ENCODE data around the gene THYN1.
"Not testable (repeated sequence)": the region's sequence is repeated elsewhere in the genome, so short reads cannot be mapped to it uniquely, and the experiment has no call there.

THYN1 gene

DNA sequence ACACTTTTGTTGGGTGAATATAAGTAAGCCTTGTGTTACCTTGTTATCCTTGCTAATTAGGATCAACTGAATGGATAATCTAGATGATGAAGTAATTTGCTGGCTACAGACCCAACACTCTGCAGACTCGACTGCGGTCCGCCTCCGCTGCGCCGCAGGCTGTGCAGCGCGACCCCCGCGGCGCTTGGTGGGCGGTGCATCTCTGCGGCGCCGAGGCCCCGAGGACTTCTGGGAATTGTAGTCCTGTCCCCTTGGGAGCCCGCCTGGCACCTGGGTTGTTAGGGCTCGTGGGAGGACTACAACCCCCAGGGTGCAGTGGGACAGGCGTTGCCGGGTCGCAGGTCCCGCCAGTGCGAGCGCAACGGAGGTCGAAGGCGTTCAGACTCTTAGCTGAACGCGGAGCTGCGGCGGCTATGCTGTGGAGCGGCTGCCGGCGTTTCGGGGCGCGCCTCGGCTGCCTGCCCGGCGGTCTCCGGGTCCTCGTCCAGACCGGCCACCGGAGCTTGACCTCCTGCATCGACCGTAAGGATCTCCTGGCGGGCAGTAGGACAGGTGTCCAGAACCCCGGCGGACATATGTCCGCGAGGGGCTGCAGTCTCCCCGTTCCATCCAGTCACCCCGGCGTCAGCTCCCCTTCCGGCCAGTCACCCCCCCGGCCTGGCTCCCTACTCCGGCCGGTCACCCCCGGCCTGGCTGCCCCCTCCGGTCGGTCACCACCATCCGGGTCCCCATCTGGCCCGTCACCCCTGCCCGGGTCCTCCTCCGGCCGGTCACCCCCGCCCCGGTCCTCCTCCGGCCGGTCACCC is at the start of gene THYN1, which contains the start of gene ACAD8:
TSS of gene THYN1 (minus strand) at position 165 of the 806 bp plus-strand sequence. CDS start 470 bp downstream, outside the sequence.
TSS of gene ACAD8 (plus strand) at position 381 of the 806 bp plus-strand sequence. CDS start at position 414, 33 bp downstream.
- peak; percentile 96 for DNase-seq (ENCODE audit: low spot score)

DNA sequence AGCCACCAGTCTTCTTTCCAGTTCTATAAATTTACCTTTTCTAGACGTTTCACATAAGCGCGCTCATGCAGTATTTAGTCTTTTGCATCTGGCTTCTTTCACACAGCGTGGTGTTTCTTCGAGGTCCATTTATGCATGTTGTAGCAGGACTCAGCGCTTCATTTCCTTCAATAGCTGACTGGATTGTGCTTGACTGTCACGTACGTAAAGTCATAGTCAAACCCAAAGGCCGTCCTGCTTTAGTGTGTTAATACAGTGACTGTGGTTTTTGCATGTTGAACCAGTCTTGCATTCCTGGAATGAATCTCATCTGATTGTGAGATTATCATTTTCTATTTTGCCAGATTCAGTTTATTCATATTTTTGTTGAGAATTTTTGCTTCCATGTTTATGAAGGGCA is 41.5 kb upstream of the THYN1 start:
- DNase-seq (ENCODE audit: low spot score) = no peak

GRCh38 chr11:134293119-134294113 is 40.3 kb upstream of the THYN1 start:
- no peak for DNase-seq (ENCODE audit: low spot score)

GRCh38 chr11:134292661-134293060 is 39.5 kb upstream of the THYN1 start:
- no peak for DNase-seq (ENCODE audit: low spot score)

DNA sequence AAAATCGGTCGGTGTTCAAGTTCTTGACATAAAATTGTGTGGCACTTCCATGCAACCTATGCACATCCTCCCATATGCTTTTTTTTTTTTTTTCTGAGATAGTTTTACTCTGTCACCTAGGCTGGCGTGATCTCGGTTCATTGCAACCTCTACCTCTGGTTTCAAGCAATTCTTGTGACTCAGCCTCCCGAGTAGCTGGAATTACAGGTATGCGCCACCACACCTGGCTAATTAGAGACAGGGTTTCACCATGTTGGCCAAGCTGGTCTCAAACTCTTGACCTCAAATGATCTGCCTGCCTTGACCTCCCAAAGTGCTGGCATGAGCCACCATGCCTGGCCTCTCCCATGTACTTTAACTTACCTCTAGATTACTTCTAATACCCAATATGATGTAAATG is 38.0 kb upstream of the THYN1 start:
- no peak for DNase-seq (ENCODE audit: low spot score)

DNA sequence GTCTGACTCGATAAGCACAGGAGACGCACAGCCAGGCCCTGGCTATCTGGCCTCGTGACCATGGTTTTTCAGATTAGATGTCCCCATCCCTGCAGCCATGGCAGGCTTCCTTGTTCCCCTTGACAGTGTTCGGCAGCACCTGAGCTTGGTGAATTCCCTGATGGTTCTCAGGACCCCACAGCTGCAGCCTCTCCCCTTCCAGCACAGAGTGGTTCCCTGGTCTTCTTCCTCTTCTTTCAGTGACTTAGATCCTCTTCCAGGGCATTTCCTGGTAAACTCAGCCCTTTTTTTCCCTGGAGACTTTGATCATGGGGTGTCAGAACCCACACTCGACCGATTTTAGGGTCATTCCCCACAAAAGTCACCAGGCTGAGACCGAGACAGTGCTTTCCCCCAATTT is 37.5 kb upstream of the THYN1 start:
- DNase-seq (ENCODE audit: low spot score) = no peak

DNA sequence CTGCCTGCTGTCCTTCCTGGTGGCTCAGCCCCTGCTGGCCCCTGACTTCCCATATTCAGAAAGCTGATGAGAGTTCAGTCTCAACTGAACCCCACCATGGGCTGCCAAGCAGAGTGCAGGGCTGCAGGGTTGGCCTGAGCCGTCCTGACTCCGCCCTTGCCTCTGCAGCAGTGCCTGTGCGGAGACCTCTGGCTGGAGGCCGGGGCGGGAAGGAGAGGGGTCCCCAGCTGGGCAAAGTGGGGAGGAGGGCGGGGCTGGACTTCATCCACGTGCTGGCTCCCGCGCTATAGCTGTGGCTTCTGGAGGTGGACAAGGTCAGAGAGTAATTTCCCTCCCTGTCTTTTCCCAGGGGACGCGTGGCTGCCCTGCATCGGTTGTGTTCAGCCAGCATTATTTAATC is 36.6 kb upstream of the THYN1 start:
- no peak for DNase-seq (ENCODE audit: low spot score)

DNA sequence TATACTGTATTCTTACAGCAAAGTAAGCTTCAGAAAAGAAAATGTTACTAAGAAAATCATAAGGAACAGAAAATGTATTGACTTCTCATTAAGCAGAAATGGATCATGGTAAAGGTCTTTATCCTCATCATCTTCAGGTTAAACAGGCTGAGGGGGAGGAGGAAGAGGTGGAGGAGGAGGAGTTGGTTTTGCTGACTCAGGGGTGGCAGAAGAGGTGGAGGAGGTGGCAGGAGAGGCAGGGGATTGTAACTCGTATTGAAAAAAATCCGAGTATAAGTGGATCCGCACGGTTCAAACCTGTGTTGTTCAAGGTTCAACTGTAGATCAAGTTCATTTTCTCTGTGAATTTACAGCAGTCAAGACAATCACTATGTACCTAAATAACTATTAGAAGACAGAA is 36.0 kb upstream of the THYN1 start:
- DNase-seq (ENCODE audit: low spot score) = no peak

- DNase-seq (ENCODE audit: low spot score) = no peak
These were observed 35.3 kb upstream of the THYN1 start for GRCh38 chr11:134288486-134288885.

GRCh38 chr11:134287561-134287960 is 34.4 kb upstream of the THYN1 start:
- no peak for DNase-seq (ENCODE audit: low spot score)

DNA sequence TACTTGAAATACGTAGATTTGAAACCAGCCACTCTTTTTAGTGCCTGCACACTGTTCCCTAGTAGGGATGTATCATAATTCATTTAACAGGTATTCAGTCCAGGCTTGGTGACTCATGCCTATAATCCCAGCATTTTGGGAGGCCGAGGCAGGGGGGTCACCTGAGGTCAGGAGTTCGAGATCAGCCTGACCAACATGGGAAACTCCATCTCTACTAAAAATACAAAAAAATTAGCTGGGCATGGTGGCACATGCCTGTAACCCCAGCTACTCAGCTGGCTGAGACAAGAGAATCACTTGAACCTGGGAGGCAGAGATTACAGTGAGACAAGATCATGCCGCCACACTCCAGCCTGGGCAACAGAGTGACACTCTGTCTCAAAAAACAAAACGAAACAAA is 31.2 kb upstream of the THYN1 start:
- DNase-seq (ENCODE audit: low spot score) = not testable (repeated sequence)

- no peak for DNase-seq (ENCODE audit: low spot score)
These were observed 30.5 kb upstream of the THYN1 start for GRCh38 chr11:134283461-134284230.

DNA sequence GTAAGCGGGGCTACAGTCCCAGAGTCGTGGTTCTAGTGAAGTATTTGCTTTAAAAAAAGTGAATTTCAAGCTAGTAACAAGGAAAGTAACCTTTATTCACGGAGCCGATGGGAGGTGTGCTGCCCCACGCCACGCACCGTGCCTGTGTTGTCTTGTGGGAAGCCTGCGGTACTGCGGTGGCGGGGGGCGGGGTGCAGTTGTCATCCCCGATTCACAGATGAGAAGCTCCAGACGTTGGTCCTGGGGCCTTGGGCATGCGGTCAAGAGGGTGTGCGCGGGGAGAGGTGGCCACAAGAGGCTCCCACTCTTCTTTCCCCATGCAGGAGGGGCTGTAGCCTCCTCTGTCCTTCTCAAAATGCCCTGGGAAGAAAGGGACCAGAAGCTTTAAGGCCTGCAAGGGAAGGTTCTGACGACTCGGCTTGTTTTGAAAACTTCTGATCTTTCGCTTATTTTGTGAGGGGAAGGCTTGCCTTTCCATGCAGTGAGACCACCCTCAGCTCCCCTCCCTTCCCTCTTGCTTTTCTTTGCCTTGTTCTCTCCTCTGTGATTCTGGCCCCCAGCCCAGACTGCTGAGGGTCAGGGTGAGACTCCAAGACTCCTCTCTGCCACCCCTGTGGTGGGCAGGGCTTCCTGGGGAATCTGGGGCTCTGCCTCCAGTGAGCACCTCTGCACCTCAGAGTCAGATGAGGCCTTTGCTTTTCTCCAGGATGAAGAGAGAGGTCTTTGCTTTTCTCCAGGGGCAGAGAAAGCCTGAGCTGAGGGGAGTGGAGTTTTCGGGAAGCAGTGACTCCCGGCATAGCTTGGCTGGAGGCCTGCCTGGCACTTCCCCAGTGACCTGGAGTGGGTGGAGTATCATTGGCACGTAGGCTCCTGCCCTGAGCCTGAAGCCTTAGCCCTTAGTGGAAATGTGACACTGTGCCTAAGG is 29.2 kb upstream of the THYN1 start:
- no peak for DNase-seq (ENCODE audit: low spot score)

GRCh38 chr11:134281635-134282034 is 28.5 kb upstream of the THYN1 start:
- DNase-seq (ENCODE audit: low spot score) = not testable (repeated sequence)

- no peak for DNase-seq (ENCODE audit: low spot score)
These were observed 25.2 kb upstream of the THYN1 start for GRCh38 chr11:134278356-134278755.

GRCh38 chr11:134277183-134278001 is 24.2 kb upstream of the THYN1 start:
- no peak for DNase-seq (ENCODE audit: low spot score)

DNA sequence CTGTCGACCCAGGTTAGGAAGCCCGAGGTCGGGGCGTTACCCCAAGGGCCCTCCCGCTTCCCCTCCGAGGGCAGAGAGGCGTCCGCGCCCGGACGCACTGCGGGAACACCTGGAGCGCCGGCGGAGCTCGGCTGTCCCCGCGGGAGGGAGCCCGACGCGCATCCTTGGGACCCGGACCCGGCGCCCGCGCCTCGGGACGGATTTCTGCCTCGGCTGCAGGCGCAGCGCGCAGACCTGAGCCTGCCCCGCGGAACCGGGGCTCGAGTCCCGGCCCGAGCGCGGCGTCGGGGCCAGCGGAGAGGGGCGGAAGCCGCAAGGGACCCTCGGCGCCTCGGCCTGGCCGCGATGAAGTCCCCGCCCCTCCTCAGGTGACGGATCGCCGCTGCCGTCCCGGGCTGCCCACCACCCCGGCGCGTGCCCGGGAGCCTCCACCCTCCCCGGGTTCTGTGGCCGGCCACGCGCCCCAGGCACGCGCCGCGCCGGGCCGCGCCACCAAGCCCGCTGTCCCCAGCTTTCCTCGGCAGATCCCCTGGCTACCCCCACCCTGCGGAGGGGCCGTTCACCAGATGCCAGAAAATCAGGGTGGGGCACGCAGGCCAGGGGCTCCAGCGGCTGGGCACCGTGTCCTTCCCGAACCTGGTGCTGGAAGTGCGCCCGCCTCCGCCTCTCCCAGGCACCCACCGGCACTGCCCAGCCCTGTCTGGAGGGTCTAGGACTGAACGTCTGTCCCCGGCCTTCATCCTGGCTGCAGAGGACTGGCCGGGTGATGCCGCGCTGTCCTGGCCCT is 23.4 kb upstream of the THYN1 start:
- no peak for DNase-seq (ENCODE audit: low spot score)

GRCh38 chr11:134275534-134276395 is 22.6 kb upstream of the THYN1 start, which contains the start of gene GLB1L3:
Gene GLB1L3, plus strand, starts transcription at chr11:134276379. Its CDS starts 362 bp downstream, at chr11:134276741.
- DNase-seq (ENCODE audit: low spot score) = peak; percentile 31
